HEK293 (cell line): ENCODE results near the gene PCBP2.
A peak's percentile ranks its signal among the peaks of the same experiment; 100 is the strongest.

Experiments
- CTCF ChIA-PET: fragments of 350-600 bp; formaldehyde crosslinking; extraction: SDS; loops from one replicate; lab custom pipeline; 2021; ENCODE audit warnings: antibody characterized with exemption; lab: Yijun Ruan, JAX
- POLR2A ChIA-PET: fragments of 300-600 bp; formaldehyde crosslinking; extraction: SDS; loops from one replicate; lab custom pipeline; 2020; ENCODE audit warnings: antibody characterized with exemption, inconsistent platforms; lab: Yijun Ruan, JAX
- H3K27ac ChIP-seq: fragments of 200-500 bp; sonication (Bioruptor generic); 2 replicates; pipeline ENCODE4 v1.5.1; 2014; ENCODE audit warnings: low read depth, low read length, control low read depth, inconsistent platforms; ENCODE audit errors: extremely low read depth
- H3K36me3 ChIP-seq, 2 experiments: fragments of 200-500 bp in 1 of 2; sonication (Bioruptor generic) in 1 of 2; 1 replicate in 1 of 2; 2 replicates in 1 of 2; pipeline ENCODE4 v1.5.1; 2014 to 2017; ENCODE audit warnings: inconsistent platforms in 2 of 2, low read length in 2 of 2; ENCODE audit not compliant: control insufficient read depth in 2 of 2, insufficient read depth in 1 of 2
- H3K4me1 ChIP-seq: fragments of 200-500 bp; sonication (Bioruptor generic); 2 replicates; pipeline ENCODE4 v1.5.1; 2014; ENCODE audit warnings: mild to moderate bottlenecking, low read length, inconsistent platforms; ENCODE audit not compliant: control insufficient read depth, insufficient read depth
- H3K4me3 ChIP-seq: 2 replicates; pipeline ENCODE4 v1.5.1; 2011; ENCODE audit warnings: low read depth, mild to moderate bottlenecking, control low read depth, low read length, moderate library complexity
- H3K9me3 ChIP-seq: fragments of 200-500 bp; sonication (Bioruptor generic); 2 replicates; pipeline ENCODE4 v1.5.1; 2014; ENCODE audit warnings: low read depth, low read length, inconsistent platforms; ENCODE audit not compliant: control insufficient read depth, insufficient read depth
- IKZF3 ChIP-seq: fragments of 450-650 bp; IDR thresholded peaks from 2 replicates; pipeline ENCODE4 v1.5.0; 2018; ENCODE audit warnings: missing biosample characterization, mild to moderate bottlenecking, missing genetic modification characterization, moderate library complexity
- ZNF157 ChIP-seq: fragments of 450-650 bp; formaldehyde crosslinking; IDR thresholded peaks from 2 replicates; pipeline ENCODE4 v1.5.1; 2016; ENCODE audit warnings: missing biosample characterization, missing genetic modification characterization
- ZNF311 ChIP-seq: fragments of 450-650 bp; formaldehyde crosslinking; IDR thresholded peaks from 2 replicates; pipeline ENCODE4 v1.5.1; 2017; ENCODE audit warnings: missing biosample characterization, missing genetic modification characterization, borderline replicate concordance
- ZNF341 ChIP-seq: fragments of 450-650 bp; formaldehyde crosslinking; IDR thresholded peaks from 2 replicates; pipeline ENCODE4; 2016; ENCODE audit warnings: low read depth, missing biosample characterization, missing genetic modification characterization
- ZNF366 ChIP-seq: fragments of 450-650 bp; formaldehyde crosslinking; conservative IDR thresholded peaks from 2 replicates; pipeline ENCODE4 v1.5.1; 2016; ENCODE audit warnings: missing biosample characterization, missing genetic modification characterization
- ZNF423 ChIP-seq: fragments of 450-650 bp; formaldehyde crosslinking; IDR thresholded peaks from 2 replicates; pipeline ENCODE4 v1.5.1; 2016; ENCODE audit warnings: missing biosample characterization, missing genetic modification characterization
- ZNF473 ChIP-seq: fragments of 450-650 bp; formaldehyde crosslinking; IDR thresholded peaks from 2 replicates; pipeline ENCODE4 v1.5.1; 2017; ENCODE audit warnings: missing biosample characterization, missing genetic modification characterization
- ZNF561 ChIP-seq: fragments of 450-650 bp; IDR thresholded peaks from 2 replicates; pipeline ENCODE4 v1.5.1; 2018; ENCODE audit warnings: missing biosample characterization, missing genetic modification characterization, borderline replicate concordance
- ZNF629 ChIP-seq: fragments of 450-650 bp; formaldehyde crosslinking; IDR thresholded peaks from 2 replicates; pipeline ENCODE4 v1.5.1; 2017; ENCODE audit warnings: missing biosample characterization, missing genetic modification characterization
- ZNF76 ChIP-seq: fragments of 450-650 bp; formaldehyde crosslinking; IDR thresholded peaks from 2 replicates; pipeline ENCODE4; 2016; ENCODE audit warnings: low read depth, missing biosample characterization, missing genetic modification characterization, borderline replicate concordance
- ZNF785 ChIP-seq: fragments of 450-650 bp; formaldehyde crosslinking; IDR thresholded peaks from 2 replicates; pipeline ENCODE4 v1.5.1; 2016; ENCODE audit warnings: missing biosample characterization, missing genetic modification characterization
- ZSCAN30 ChIP-seq: fragments of 450-650 bp; IDR thresholded peaks from 2 replicates; pipeline ENCODE4 v1.5.1; 2018; ENCODE audit warnings: missing biosample characterization, mild to moderate bottlenecking, missing genetic modification characterization, moderate library complexity
- TF ChIP-seq, protein P1 (sequence below): fragments of 450-650 bp; formaldehyde crosslinking; IDR thresholded peaks from 2 replicates; pipeline ENCODE4 v1.5.1; 2016; ENCODE audit warnings: missing biosample characterization, missing genetic modification characterization
- TF ChIP-seq, protein P2 (sequence below): fragments of 450-650 bp; IDR thresholded peaks from 2 replicates; pipeline ENCODE4 v1.5.1; 2018; ENCODE audit warnings: missing biosample characterization, mild to moderate bottlenecking, missing genetic modification characterization
- TF ChIP-seq, protein P3 (sequence below): fragments of 450-650 bp; formaldehyde crosslinking; IDR thresholded peaks from 2 replicates; pipeline ENCODE4 v1.5.1; 2016; ENCODE audit warnings: missing biosample characterization, missing genetic modification characterization
- TF ChIP-seq, protein P4 (sequence below): fragments of 450-650 bp; formaldehyde crosslinking; optimal IDR thresholded peaks from 2 replicates; pipeline ENCODE3; 2016; ENCODE audit warnings: missing biosample characterization, mild to moderate bottlenecking, missing genetic modification characterization
- TF ChIP-seq, protein P5 (sequence below): fragments of 450-650 bp; formaldehyde crosslinking; IDR thresholded peaks from 2 replicates; pipeline ENCODE4 v1.5.1; 2017; ENCODE audit warnings: missing biosample characterization, missing genetic modification characterization
- TF ChIP-seq, protein P6 (sequence below): fragments of 450-650 bp; formaldehyde crosslinking; conservative IDR thresholded peaks from 2 replicates; pipeline ENCODE4 v1.5.1; 2016; ENCODE audit warnings: low read depth, missing biosample characterization, missing genetic modification characterization
- TF ChIP-seq, protein P7 (sequence below): fragments of 450-650 bp; formaldehyde crosslinking; IDR thresholded peaks from 2 replicates; pipeline ENCODE4 v1.5.1; 2016; ENCODE audit warnings: missing biosample characterization, missing genetic modification characterization
- TF ChIP-seq, protein P8 (sequence below): sonication (generic); formaldehyde crosslinking; IDR thresholded peaks from 2 replicates; pipeline ENCODE4 v1.8.1; 2022; ENCODE audit warnings: mild to moderate bottlenecking, moderate library complexity, missing genetic modification reagents

The PCBP2 gene

DNA sequence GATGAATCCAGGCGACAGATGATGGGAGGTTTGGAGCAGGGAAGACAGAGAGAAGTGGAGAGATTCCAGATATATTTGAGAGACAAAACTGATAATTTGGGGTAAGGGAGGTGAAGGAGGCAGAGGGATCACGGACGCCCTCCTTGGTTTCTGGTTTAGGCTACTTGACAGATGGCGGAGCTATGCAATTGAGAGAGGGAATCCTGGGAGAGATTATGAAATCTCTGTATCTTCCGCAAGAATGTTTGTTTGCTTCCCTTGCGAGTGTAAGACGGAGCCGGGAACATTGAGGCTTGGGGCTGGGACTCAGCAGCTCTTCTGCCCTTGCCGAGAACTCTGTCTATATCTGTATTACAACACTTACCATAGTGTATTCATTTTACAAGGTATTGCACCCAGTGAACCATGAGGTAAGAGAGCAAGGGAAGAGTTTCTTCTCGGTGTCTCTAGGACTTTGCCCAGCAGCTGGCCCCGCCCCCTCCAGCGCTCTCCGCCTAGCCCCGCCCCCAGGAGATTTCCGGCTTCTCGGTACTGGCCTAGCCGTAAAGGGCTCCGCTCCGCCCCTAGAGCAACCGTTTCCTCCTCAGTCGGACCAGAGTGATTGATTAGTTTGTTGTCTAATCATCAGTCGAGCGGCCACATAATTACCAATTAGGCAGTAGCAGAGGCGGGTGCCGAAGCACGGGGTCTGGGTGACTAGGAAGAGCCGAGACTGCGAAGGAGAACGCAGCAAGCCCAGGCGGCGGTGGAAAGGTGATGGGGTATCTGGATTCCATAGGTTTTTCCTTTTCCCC lies 10.7 kb upstream of the PCBP2 start, which contains the start of gene PRR13:
Gene PRR13, plus strand, starts transcription at position 695 of the 794 bp plus-strand sequence. CDS start 981 bp downstream, outside the sequence.
- Histone ChIP-seq H3K4me3 (peak within 1 kb of the TSS; percentile 61), H3K36me3 (peaks cover 22 to 24% of the 10 kb centered on the region in 2 experiments; a peak in 2 of 3 replicates), H3K4me1 (0 out of 2 replicates have a peak, but pooled peaks cover 2% of the 10 kb centered on the region), H3K9me3 (no peaks in the 10 kb centered on the region), H3K27ac (peak within 1 kb of the TSS; percentile 79)
- ChIA-PET CTCF (interaction anchor here (0.8 to 2.5 kb wide), 4 partner anchors 8 to 120 kb away, joined by 3 to 18 read pairs (median 4); partner anchors contain the start of gene AAAS), POLR2A (interaction anchor here (0.6 to 1.6 kb wide), 19 partner anchors 9 to 146 kb away, joined by 3 to 15 read pairs (median 4); partner anchors contain the start of genes AAAS, PFDN5, SP1 and TARBP2)
- TF ChIP-seq, protein P1, sequence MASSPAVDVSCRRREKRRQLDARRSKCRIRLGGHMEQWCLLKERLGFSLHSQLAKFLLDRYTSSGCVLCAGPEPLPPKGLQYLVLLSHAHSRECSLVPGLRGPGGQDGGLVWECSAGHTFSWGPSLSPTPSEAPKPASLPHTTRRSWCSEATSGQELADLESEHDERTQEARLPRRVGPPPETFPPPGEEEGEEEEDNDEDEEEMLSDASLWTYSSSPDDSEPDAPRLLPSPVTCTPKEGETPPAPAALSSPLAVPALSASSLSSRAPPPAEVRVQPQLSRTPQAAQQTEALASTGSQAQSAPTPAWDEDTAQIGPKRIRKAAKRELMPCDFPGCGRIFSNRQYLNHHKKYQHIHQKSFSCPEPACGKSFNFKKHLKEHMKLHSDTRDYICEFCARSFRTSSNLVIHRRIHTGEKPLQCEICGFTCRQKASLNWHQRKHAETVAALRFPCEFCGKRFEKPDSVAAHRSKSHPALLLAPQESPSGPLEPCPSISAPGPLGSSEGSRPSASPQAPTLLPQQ (tag by site-specific recombination): peak; percentile 32; the same call in 1 of the 2 replicates
- TF ChIP-seq ZSCAN30 (0 out of 2 replicates have a peak, but pooled peaks have one; percentile 60), ZNF629 (peak; percentile 46; the same call in 1 of the 2 replicates), ZNF341 (peak; percentile 70), ZNF473 (no peak), ZNF157 (no peak), ZNF76 (tag by site-specific recombination) (peak; percentile 84), ZNF561 (tag by site-specific recombination) (peak; percentile 64; the same call in 1 of the 2 replicates), ZNF366 (tag by site-specific recombination) (peak; percentile 96), ZNF785 (tag by site-specific recombination) (no peak), IKZF3 (tag by site-specific recombination) (peak; percentile 54), ZNF311 (tag by site-specific recombination) (no peak), ZNF423 (tag by site-specific recombination) (no peak)
- TF ChIP-seq, protein P2, sequence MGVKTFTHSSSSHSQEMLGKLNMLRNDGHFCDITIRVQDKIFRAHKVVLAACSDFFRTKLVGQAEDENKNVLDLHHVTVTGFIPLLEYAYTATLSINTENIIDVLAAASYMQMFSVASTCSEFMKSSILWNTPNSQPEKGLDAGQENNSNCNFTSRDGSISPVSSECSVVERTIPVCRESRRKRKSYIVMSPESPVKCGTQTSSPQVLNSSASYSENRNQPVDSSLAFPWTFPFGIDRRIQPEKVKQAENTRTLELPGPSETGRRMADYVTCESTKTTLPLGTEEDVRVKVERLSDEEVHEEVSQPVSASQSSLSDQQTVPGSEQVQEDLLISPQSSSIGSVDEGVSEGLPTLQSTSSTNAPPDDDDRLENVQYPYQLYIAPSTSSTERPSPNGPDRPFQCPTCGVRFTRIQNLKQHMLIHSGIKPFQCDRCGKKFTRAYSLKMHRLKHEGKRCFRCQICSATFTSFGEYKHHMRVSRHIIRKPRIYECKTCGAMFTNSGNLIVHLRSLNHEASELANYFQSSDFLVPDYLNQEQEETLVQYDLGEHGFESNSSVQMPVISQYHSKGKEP: peak; percentile 48; the same call in 1 of the 2 replicates
- TF ChIP-seq, protein P3, sequence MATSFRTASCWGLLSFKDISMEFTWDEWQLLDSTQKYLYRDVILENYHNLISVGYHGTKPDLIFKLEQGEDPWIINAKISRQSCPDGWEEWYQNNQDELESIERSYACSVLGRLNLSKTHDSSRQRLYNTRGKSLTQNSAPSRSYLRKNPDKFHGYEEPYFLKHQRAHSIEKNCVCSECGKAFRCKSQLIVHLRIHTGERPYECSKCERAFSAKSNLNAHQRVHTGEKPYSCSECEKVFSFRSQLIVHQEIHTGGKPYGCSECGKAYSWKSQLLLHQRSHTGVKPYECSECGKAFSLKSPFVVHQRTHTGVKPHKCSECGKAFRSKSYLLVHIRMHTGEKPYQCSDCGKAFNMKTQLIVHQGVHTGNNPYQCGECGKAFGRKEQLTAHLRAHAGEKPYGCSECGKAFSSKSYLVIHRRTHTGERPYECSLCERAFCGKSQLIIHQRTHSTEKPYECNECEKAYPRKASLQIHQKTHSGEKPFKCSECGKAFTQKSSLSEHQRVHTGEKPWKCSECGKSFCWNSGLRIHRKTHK: no peak
- TF ChIP-seq, protein P4, sequence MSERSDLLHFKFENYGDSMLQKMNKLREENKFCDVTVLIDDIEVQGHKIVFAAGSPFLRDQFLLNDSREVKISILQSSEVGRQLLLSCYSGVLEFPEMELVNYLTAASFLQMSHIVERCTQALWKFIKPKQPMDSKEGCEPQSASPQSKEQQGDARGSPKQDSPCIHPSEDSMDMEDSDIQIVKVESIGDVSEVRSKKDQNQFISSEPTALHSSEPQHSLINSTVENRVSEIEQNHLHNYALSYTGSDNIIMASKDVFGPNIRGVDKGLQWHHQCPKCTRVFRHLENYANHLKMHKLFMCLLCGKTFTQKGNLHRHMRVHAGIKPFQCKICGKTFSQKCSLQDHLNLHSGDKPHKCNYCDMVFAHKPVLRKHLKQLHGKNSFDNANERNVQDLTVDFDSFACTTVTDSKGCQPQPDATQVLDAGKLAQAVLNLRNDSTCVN (tag by site-specific recombination): no peak
- TF ChIP-seq, protein P5, sequence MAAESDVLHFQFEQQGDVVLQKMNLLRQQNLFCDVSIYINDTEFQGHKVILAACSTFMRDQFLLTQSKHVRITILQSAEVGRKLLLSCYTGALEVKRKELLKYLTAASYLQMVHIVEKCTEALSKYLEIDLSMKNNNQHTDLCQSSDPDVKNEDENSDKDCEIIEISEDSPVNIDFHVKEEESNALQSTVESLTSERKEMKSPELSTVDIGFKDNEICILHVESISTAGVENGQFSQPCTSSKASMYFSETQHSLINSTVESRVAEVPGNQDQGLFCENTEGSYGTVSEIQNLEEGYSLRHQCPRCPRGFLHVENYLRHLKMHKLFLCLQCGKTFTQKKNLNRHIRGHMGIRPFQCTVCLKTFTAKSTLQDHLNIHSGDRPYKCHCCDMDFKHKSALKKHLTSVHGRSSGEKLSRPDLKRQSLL (tag by site-specific recombination): peak; percentile 75
- TF ChIP-seq, protein P6, sequence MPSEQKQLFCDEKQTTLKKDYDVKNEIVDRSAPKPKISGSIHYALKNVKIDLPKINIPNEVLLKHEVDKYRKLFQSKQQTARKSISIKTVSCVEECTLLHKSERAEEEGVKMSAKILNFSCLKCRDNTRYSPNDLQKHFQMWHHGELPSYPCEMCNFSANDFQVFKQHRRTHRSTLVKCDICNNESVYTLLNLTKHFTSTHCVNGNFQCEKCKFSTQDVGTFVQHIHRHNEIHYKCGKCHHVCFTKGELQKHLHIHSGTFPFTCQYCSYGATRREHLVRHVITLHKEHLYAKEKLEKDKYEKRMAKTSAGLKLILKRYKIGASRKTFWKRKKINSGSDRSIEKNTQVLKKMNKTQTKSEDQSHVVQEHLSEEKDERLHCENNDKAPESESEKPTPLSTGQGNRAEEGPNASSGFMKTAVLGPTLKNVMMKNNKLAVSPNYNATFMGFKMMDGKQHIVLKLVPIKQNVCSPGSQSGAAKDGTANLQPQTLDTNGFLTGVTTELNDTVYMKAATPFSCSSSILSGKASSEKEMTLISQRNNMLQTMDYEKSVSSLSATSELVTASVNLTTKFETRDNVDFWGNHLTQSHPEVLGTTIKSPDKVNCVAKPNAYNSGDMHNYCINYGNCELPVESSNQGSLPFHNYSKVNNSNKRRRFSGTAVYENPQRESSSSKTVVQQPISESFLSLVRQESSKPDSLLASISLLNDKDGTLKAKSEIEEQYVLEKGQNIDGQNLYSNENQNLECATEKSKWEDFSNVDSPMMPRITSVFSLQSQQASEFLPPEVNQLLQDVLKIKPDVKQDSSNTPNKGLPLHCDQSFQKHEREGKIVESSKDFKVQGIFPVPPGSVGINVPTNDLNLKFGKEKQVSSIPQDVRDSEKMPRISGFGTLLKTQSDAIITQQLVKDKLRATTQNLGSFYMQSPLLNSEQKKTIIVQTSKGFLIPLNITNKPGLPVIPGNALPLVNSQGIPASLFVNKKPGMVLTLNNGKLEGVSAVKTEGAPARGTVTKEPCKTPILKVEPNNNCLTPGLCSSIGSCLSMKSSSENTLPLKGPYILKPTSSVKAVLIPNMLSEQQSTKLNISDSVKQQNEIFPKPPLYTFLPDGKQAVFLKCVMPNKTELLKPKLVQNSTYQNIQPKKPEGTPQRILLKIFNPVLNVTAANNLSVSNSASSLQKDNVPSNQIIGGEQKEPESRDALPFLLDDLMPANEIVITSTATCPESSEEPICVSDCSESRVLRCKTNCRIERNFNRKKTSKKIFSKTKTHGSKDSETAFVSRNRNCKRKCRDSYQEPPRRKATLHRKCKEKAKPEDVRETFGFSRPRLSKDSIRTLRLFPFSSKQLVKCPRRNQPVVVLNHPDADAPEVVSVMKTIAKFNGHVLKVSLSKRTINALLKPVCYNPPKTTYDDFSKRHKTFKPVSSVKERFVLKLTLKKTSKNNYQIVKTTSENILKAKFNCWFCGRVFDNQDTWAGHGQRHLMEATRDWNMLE: 0 out of 2 replicates have a peak, but pooled peaks have one; percentile 48
- TF ChIP-seq, protein P7, sequence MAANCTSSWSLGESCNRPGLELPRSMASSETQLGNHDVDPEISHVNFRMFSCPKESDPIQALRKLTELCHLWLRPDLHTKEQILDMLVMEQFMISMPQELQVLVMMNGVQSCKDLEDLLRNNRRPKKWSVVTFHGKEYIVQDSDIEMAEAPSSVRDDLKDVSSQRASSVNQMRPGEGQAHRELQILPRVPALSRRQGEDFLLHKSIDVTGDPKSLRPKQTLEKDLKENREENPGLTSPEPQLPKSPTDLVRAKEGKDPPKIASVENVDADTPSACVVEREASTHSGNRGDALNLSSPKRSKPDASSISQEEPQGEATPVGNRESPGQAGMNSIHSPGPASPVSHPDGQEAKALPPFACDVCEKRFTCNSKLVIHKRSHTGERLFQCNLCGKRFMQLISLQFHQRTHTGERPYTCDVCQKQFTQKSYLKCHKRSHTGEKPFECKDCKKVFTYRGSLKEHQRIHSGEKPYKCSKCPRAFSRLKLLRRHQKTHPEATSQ (tag by site-specific recombination): no peak
- TF ChIP-seq, protein P8, sequence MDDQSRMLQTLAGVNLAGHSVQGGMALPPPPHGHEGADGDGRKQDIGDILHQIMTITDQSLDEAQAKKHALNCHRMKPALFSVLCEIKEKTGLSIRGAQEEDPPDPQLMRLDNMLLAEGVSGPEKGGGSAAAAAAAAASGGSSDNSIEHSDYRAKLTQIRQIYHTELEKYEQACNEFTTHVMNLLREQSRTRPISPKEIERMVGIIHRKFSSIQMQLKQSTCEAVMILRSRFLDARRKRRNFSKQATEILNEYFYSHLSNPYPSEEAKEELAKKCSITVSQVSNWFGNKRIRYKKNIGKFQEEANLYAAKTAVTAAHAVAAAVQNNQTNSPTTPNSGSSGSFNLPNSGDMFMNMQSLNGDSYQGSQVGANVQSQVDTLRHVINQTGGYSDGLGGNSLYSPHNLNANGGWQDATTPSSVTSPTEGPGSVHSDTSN (CRISPR knock-in tag): 0 out of 2 replicates have a peak, but pooled peaks have one; percentile 54
